ENCODE results near the gene PNKP.

GRCh38 chr19:49829200-49829599 lies 38.2 kb downstream of the PNKP start:
- no peak for TF ChIP-seq EZH2 (IDR thresholded peaks at IDR 0.05; ENCODE audit: borderline replicate concordance, low read length)
- TF ChIP-seq, protein P1, sequence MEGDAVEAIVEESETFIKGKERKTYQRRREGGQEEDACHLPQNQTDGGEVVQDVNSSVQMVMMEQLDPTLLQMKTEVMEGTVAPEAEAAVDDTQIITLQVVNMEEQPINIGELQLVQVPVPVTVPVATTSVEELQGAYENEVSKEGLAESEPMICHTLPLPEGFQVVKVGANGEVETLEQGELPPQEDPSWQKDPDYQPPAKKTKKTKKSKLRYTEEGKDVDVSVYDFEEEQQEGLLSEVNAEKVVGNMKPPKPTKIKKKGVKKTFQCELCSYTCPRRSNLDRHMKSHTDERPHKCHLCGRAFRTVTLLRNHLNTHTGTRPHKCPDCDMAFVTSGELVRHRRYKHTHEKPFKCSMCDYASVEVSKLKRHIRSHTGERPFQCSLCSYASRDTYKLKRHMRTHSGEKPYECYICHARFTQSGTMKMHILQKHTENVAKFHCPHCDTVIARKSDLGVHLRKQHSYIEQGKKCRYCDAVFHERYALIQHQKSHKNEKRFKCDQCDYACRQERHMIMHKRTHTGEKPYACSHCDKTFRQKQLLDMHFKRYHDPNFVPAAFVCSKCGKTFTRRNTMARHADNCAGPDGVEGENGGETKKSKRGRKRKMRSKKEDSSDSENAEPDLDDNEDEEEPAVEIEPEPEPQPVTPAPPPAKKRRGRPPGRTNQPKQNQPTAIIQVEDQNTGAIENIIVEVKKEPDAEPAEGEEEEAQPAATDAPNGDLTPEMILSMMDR (conservative IDR thresholded peaks at IDR 0.05 in 1 of 2, IDR thresholded peaks at IDR 0.05 in 1 of 2; ENCODE audit: extremely low read depth in 1 of 2, insufficient read depth in 1 of 2, low read depth in 1 of 2, low read length in 2 of 2) = no peak
